ENCODE results near the gene PTPRG. TPM values are rescaled to one million over a fixed set of nuclear protein-coding genes. Genes with fewer than 3 reads are reported as not detected.

The PTPRG gene
- total RNA-seq, 1 experiment from 2014 or later, result 0.74 TPM

DNA sequence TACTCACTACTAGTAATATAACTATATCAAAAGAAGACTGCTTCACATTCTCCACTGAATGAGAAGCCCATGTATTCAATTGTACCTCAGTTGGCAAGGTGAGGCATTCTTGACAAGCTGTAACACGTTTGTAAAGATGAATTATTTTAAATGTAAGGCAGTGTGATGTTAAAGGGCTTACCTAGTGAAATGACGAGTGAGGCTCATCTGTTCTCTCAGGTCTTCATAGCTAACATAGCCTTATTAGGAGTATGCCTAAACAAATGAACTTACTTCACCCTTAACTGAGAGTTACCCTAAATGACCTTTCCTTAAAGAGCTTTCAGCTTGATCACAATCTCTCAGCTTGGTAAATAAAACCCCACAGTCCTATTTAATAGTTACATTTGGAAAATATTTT lies 684.7 kb downstream of the PTPRG start:
- Histone ChIP-seq H3K4me3 (ENCODE audit: low read depth in 2 of 2, low read length in 2 of 2) (no peak overlapping the region), H3K4me1 (ENCODE audit: control insufficient read depth, insufficient read depth, low read length) (no peaks in the 10 kb centered on the region), H3K27me3 (ENCODE audit: control insufficient read depth, insufficient read depth, low read length) (no peaks in the 10 kb centered on the region), H3K27ac (ENCODE audit: low read length) (no peak overlapping the region), H3K36me3 (ENCODE audit: control insufficient read depth, insufficient read depth, low read length) (no peaks in the 10 kb centered on the region; the same call in 1 of the 2 replicates), H3K9me3 (ENCODE audit: control insufficient read depth, insufficient read depth, low read depth, low read length) (no peaks in the 10 kb centered on the region)
- intact Hi-C loops (cut with micrococcal nuclease; ENCODE audit: unreplicated experiment), result no loop called here
- no peak for ATAC-seq
- no TSS peak for BruUV-seq (replicated peaks)
- ChIA-PET POLR2A (no interaction called here), CTCF (no interaction called here)
- in situ Hi-C loops (cut with HindIII; ENCODE audit: low pct_unique_long_range_greater_than_20kb, low sequenced_read_pairs), result no loop called here
- no peak for TF ChIP-seq SIN3A (IDR thresholded peaks at IDR 0.05; ENCODE audit: borderline replicate concordance, insufficient read depth, low read depth, low read length)
- TF ChIP-seq, protein P1, sequence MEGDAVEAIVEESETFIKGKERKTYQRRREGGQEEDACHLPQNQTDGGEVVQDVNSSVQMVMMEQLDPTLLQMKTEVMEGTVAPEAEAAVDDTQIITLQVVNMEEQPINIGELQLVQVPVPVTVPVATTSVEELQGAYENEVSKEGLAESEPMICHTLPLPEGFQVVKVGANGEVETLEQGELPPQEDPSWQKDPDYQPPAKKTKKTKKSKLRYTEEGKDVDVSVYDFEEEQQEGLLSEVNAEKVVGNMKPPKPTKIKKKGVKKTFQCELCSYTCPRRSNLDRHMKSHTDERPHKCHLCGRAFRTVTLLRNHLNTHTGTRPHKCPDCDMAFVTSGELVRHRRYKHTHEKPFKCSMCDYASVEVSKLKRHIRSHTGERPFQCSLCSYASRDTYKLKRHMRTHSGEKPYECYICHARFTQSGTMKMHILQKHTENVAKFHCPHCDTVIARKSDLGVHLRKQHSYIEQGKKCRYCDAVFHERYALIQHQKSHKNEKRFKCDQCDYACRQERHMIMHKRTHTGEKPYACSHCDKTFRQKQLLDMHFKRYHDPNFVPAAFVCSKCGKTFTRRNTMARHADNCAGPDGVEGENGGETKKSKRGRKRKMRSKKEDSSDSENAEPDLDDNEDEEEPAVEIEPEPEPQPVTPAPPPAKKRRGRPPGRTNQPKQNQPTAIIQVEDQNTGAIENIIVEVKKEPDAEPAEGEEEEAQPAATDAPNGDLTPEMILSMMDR (IDR thresholded peaks at IDR 0.05), result no peak
- TF ChIP-seq TCF7L2 (IDR thresholded peaks at IDR 0.05; ENCODE audit: low read depth, low read length), result no peak
- no peak for TF ChIP-seq POLR2AphosphoS5 (IDR thresholded peaks at IDR 0.05; ENCODE audit: low read depth, low read length)
- TF ChIP-seq REST (IDR thresholded peaks at IDR 0.05; ENCODE audit: insufficient read depth in 1 of 2, low read depth in 2 of 2, low read length in 1 of 2), result no peak
- DNase-seq (ENCODE audit: low read depth, low spot score), result no peak

DNA sequence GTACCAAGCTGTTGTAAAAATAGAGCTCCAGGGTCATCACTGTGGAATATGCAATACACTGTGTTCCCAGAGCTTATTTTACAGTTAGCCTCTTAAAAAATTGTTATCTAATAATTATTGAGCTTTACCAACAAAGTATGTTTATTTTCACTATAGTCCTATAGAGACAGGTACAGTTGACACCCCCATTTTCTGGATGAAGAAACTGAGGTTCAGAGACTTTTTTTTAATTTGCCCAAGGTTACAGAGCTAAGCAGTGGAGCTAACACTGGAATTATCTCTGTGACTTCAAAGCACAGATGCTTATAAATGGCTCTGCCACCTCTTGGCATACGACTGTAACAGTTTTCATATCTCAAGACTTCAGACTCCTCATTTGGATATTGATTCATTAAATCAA lies 685.6 kb downstream of the PTPRG start:
- no peaks in the 10 kb centered on the region for H3K27me3 ChIP-seq (ENCODE audit: control insufficient read depth, insufficient read depth, low read length)
- H3K4me1 ChIP-seq (ENCODE audit: control insufficient read depth, insufficient read depth, low read length), result no peaks in the 10 kb centered on the region
- no peak overlapping the region for H3K27ac ChIP-seq (ENCODE audit: low read length)
- in situ Hi-C loops (cut with HindIII; ENCODE audit: low pct_unique_long_range_greater_than_20kb, low sequenced_read_pairs) (no loop called here), intact Hi-C loops (cut with micrococcal nuclease; ENCODE audit: unreplicated experiment) (no loop called here)
- CTCF ChIA-PET, result no interaction called here
- TF ChIP-seq, protein P1 (IDR thresholded peaks at IDR 0.05), result no peak
- no peak for TF ChIP-seq POLR2AphosphoS5 (IDR thresholded peaks at IDR 0.05; ENCODE audit: low read depth, low read length)
- POLR2A ChIA-PET, result no interaction called here
- DNase-seq (ENCODE audit: low read depth, low spot score) (no peak), ATAC-seq (no peak)
- no peaks in the 10 kb centered on the region for H3K9me3 ChIP-seq (ENCODE audit: control insufficient read depth, insufficient read depth, low read depth, low read length)
- no peaks in the 10 kb centered on the region; the same call in 1 of the 2 replicates for H3K36me3 ChIP-seq (ENCODE audit: control insufficient read depth, insufficient read depth, low read length)
- no TSS peak for BruUV-seq (replicated peaks)
- no peak overlapping the region for H3K4me3 ChIP-seq (ENCODE audit: low read depth in 2 of 2, low read length in 2 of 2)

Measured in Panc1 (cell line).